ENCODE measurements around the gene GARNL3. TPM values are rescaled to one million over a fixed set of nuclear protein-coding genes. Genes with fewer than 3 reads are reported as not detected.

The GARNL3 gene
- total RNA-seq, 1 experiment from 2014 or later, result 11.5 TPM

- in situ Hi-C loops (cut with HindIII; ENCODE audit: low pct_unique_long_range_greater_than_20kb, low sequenced_read_pairs), result no loop called here
Measured at GRCh38 chr9:127229691-127230417, 34.7 kb upstream of the GARNL3 start.

GRCh38 chr9:127231666-127232065, 32.9 kb upstream of the GARNL3 start:
- Histone ChIP-seq H3K36me3 (ENCODE audit: control insufficient read depth, insufficient read depth, low read length) (no peaks in the 10 kb centered on the region), H3K9me3 (ENCODE audit: control insufficient read depth, insufficient read depth, low read depth, low read length) (no peaks in the 10 kb centered on the region), H3K4me1 (ENCODE audit: control insufficient read depth, insufficient read depth, low read length) (peaks cover 1% of the 10 kb centered on the region; the same call in 1 of the 2 replicates), H3K27me3 (ENCODE audit: control insufficient read depth, insufficient read depth, low read length) (no peaks in the 10 kb centered on the region), H3K27ac (ENCODE audit: low read length) (no peak overlapping the region), H3K4me3 (ENCODE audit: low read depth in 2 of 2, low read length in 2 of 2) (no peak overlapping the region)
- BruUV-seq (replicated peaks), result no TSS peak
- CTCF ChIA-PET, result no interaction called here
- intact Hi-C loops (cut with micrococcal nuclease; ENCODE audit: unreplicated experiment) (no loop called here), in situ Hi-C loops (cut with HindIII; ENCODE audit: low pct_unique_long_range_greater_than_20kb, low sequenced_read_pairs) (no loop called here)
- DNase-seq (ENCODE audit: low read depth, low spot score), result no peak
- ATAC-seq, result no peak
- no peak for TF ChIP-seq POLR2AphosphoS5 (IDR thresholded peaks at IDR 0.05; ENCODE audit: low read depth, low read length)
- no peak for TF ChIP-seq CTCF (IDR thresholded peaks at IDR 0.05)
- no peak for TF ChIP-seq SIN3A (IDR thresholded peaks at IDR 0.05; ENCODE audit: borderline replicate concordance, insufficient read depth, low read depth, low read length)
- no peak for TF ChIP-seq TCF7L2 (IDR thresholded peaks at IDR 0.05; ENCODE audit: low read depth, low read length)
- no peak for TF ChIP-seq REST (IDR thresholded peaks at IDR 0.05; ENCODE audit: insufficient read depth in 1 of 2, low read depth in 2 of 2, low read length in 1 of 2)
- POLR2A ChIA-PET, result no interaction called here

More at GRCh38 chr9:127229691-127230417, 34.7 kb upstream of the GARNL3 start:
- ATAC-seq, result no peak
- no peak overlapping the region for H3K4me3 ChIP-seq (ENCODE audit: low read depth in 2 of 2, low read length in 2 of 2)
- H3K27me3 ChIP-seq (ENCODE audit: control insufficient read depth, insufficient read depth, low read length), result no peaks in the 10 kb centered on the region
- POLR2A ChIA-PET, result no interaction called here
- CTCF ChIA-PET, result no interaction called here
- peaks cover 3% of the 10 kb centered on the region for H3K4me1 ChIP-seq (ENCODE audit: control insufficient read depth, insufficient read depth, low read length)
- TF ChIP-seq REST (IDR thresholded peaks at IDR 0.05; ENCODE audit: insufficient read depth in 1 of 2, low read depth in 2 of 2, low read length in 1 of 2), result no peak
- no peak for TF ChIP-seq TCF7L2 (IDR thresholded peaks at IDR 0.05; ENCODE audit: low read depth, low read length)
- TF ChIP-seq SIN3A (IDR thresholded peaks at IDR 0.05; ENCODE audit: borderline replicate concordance, insufficient read depth, low read depth, low read length), result no peak
- TF ChIP-seq CTCF (IDR thresholded peaks at IDR 0.05), result no peak
- no peak for TF ChIP-seq POLR2AphosphoS5 (IDR thresholded peaks at IDR 0.05; ENCODE audit: low read depth, low read length)
- H3K9me3 ChIP-seq (ENCODE audit: control insufficient read depth, insufficient read depth, low read depth, low read length), result no peaks in the 10 kb centered on the region
- DNase-seq (ENCODE audit: low read depth, low spot score), result no peak
- intact Hi-C loops (cut with micrococcal nuclease; ENCODE audit: unreplicated experiment), result no loop called here
- H3K36me3 ChIP-seq (ENCODE audit: control insufficient read depth, insufficient read depth, low read length), result no peaks in the 10 kb centered on the region
- BruUV-seq (replicated peaks), result no TSS peak
- H3K27ac ChIP-seq (ENCODE audit: low read length), result no peak overlapping the region
